NAMALWA (cell line): ENCODE results near the gene GRAMD4.

Source experiments
- DNase-seq: peaks from one replicate; pipeline ENCODE4 v3.0.0-alpha.2; 2015; ENCODE audit warnings: low spot score

GRAMD4 gene, protein sequence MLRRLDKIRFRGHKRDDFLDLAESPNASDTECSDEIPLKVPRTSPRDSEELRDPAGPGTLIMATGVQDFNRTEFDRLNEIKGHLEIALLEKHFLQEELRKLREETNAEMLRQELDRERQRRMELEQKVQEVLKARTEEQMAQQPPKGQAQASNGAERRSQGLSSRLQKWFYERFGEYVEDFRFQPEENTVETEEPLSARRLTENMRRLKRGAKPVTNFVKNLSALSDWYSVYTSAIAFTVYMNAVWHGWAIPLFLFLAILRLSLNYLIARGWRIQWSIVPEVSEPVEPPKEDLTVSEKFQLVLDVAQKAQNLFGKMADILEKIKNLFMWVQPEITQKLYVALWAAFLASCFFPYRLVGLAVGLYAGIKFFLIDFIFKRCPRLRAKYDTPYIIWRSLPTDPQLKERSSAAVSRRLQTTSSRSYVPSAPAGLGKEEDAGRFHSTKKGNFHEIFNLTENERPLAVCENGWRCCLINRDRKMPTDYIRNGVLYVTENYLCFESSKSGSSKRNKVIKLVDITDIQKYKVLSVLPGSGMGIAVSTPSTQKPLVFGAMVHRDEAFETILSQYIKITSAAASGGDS

GRCh38 chr22:46619830-46620501 lies at the start of gene GRAMD4:
Gene GRAMD4, plus strand, starts transcription at chr22:46620386. Its CDS starts 6,414 bp downstream, at chr22:46626800.
- no peak for DNase-seq

DNA sequence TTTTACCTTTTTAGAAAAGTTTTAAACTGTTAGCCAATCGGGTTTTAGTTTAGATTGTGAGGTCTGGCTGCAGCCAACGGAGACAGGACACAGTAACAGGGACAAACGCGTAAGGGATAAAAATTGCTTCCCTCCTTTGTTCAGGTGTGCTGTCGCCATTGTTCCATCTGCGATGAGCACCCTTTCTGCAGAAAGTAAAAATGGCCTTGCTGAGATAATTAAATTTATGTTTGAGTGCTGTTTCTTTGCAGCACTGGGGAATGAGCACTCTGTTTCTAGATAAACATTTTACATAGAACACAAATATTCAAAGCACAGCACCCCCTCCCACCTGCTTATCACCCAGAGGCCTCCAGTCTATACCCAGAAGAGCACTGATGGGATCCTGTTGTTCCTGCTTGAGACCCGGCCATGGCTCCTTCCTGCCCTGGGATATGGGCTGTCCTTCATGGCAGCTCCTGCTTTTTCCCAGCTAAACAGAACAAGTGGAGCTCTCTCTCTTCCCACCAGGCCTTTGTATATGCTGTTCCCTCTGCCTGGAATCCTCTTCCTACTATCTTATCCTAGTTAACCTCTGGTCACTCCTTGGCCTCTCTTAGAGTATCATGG lies 48.4 kb upstream of the GRAMD4 start:
- DNase-seq: no peak

GRCh38 chr22:46572911-46573780 lies 47.0 kb upstream of the GRAMD4 start:
- no peak for DNase-seq

DNA sequence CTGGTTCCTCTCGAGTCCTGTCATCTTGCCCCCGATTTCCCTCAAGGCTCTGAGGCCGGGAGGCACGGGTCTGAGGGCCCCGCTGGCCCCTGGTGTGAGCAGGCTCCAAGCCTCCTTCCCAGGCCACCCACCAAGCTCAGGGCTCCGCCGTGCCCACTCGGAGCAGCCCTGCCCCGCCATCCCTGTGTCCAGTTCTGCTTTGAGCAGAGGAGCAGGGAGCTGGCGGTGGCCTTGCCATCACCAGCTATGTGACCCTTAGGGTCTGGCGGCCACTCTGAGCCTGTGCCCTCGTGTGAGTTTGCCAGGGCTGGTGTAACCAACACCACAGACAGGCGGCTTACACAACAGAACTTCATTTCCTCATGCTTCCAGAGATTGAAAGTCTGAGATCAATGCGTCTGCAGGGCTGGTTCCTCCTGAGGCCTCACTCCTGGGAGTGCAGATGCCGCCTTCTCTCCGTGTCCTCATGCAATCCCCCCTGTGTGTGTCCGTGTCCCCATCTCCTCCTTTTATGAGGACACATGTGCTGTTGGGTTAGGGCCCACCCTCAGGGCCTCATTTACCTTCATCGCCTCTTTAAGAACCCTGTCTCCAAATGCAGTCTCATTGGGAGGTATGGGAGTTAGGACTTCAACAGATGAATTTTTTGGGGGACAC lies 46.3 kb upstream of the GRAMD4 start:
- DNase-seq: no peak

DNA sequence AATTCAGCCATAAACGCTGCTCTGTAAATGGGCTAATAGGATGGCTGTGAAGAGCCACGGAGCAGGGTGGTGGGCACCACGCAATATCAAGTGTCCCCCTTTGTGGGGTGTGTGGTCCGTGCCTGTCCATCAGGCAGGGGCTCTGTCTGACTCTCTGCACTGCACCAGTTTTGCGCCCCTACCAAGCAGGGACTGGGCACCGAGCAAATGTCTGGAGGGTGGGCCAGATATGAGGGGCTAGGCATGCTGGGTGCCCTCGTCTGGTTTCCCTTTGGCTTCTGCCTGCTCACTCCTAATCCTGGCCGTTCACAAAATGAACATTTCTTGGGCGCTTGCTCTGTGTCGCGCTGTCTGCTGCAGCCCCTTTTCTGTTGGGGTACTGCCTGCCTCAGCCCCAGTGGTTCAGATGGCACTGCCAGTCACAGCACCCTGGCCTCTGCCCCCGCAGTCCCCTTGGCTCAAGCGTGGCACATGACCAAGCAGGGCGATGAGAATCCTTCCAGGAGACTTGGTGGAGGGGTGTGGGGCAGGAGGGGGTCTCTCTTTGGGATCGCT lies 45.7 kb upstream of the GRAMD4 start:
- no peak for DNase-seq

- no peak for DNase-seq
Measured at GRCh38 chr22:46574993-46575910, 44.9 kb upstream of the GRAMD4 start.

- no peak for DNase-seq
Measured at GRCh38 chr22:46575911-46576555, 44.2 kb upstream of the GRAMD4 start.

DNA sequence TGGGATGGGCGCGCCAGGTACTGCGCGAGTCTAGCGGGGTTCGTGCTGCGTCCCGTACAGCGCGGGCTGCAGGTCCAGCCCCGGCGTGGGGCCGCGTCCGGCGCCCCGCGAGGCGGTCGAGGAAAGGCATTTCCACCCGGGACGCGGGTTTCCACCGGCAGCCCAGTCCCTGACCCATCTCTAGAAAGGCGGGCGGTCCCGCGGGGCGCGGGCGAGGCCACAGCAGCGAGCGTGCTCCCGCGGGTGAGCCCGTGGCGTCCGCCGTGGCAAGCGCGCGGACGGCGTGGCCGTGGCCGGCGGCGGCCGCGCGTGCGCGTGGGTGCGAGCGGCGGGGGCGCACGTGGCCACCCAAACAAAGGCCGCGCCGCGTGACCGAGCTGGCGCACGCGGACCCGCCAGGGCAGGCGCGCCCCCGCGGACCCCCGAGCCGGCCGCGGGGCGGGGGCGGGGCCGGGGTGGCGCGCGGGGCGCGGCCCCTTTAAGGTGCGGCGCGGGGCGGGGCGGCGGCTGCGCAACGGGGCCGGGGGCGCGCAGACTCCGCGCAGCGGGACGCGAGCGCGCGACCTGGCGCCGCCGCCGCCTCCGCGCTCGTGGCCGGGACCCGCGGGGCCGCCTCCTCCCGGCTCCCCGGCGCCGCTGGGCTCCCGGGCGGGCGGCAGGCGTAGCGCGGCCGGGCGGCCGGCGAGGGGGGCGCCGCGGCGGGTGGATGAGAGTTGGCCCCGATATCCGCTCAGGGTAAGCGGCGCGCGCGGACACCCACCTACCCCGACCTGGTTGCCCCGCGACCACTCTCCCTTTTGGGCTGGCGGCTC lies 43.4 kb upstream of the GRAMD4 start:
- no peak for DNase-seq

GRCh38 chr22:46577368-46578249 lies 42.6 kb upstream of the GRAMD4 start:
- DNase-seq: no peak

DNA sequence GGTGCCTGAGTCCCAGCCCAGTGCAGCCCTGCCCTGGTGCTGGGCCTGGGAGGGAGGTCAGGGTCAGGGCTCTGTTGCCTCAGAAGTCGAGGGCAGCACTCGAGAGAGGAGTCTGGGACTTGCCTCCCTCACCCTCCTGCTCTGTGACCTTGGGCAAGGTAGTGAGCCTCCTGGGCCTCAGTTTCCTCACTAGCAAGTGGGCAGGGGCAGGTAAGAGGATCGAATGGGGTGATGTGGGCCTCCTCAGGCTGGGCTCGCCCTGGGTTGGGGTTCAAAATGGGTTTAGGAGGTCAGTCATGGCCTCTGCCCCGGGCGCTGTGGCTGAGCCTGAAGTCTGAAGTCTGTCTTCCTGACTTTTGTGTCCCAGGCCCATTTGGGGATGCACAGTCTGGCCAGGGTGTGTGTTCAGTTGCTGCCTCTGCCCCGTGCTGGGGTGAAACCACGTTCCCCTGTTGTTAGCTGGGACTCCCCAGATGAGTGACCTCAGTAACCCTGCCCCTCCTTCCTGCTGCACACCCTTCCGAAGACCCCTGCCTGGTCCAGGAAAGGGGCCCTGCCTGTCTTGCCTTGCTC lies 41.8 kb upstream of the GRAMD4 start:
- DNase-seq: no peak

DNA sequence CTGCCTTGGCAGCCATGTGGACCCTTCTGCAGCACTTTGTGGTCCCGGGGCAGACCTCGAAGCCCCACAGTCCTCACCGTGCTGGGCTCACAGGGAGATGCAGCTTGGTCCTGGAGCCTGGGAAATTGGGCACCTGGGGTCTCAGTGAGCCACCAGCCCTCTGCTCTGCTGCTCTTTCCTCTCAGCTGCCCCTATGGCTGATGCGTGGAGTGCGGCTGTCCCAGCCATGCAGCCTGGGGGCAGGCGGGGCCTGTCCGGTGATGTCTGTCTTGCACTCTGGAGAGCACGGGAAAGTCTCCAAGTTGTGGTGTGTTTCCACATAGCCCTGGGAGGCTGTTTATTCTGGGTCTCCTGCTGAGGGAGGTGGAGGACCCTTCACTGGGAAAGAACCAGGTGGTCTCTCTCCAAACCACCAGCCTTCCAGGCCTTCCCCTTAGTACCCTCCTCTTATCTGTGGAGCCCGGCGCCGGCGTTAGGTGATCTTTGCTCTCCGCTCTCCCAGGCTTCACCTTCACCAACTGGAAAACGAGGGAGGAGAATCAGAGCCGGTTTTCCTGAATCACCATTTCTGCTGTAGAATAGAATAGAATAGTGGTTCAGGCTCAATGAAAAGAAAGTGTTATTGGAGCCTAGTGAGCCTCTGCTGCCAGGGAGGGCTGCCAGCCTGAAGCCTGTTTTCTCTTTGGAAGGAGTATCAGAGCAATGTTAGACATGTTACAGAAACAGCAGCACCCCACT lies 41.2 kb upstream of the GRAMD4 start:
- DNase-seq: no peak

DNA sequence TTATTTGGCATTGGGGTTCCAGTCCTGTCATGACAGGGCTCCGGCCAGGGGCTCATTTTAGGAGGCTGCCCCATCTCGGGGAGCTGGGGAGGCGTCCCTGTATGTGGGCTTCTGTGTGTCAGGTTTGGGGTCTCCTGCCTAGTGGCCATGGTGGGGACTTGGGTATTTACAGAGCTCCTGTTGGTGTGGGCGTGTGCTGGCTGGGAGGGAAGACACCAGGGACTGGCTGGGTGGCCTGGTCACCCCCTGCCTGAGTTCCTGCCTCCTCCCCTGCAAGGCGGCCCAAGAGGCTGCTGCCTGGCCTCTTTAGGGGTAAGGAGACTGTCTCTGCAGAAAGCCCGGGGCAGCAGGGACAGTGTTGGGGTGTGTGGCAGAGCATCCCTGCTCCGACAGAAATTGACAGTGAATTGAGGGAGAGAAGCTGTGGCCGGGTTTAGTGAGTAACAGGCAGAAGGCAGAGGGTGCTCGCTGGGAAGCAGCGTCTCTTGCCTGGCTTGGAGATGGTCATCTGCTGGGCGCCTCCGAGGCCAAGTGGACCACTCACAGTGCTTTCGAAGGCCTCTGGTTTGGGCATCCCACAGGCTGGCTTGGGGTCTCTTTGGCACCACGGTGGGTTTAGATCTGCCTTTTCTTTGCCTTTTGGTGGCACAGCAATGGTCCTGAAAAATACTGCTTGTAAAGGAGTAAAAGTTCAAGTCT lies 40.3 kb upstream of the GRAMD4 start:
- DNase-seq: no peak

DNA sequence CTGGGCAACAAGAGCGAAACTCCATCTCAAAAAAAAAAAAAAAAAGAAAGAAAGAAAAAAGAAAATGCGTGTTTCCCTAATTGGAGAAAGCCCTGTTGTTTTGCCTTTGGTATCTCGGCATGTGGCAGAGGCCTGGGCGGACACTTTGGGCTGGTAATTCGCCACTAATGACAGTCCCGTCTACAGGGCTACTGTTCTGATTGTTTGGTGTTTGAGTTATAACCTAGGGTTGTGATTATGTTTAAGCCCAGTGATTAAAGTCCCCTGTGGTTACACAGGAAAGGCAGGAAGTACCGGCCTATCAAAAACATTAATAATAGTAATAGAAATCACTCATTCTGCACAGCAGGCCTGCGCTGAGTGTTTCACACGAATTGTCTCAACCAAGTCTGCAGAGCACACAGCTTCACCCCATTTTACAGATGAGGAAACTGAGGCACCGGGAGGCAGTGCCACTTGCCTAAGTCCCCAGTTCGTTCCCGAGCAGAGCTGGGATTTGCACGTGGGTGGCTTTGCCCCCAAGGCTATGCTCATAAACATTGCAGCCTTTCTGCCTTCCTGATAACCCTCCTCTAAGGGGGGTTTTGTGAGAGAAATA lies 39.1 kb upstream of the GRAMD4 start:
- no peak for DNase-seq

DNA sequence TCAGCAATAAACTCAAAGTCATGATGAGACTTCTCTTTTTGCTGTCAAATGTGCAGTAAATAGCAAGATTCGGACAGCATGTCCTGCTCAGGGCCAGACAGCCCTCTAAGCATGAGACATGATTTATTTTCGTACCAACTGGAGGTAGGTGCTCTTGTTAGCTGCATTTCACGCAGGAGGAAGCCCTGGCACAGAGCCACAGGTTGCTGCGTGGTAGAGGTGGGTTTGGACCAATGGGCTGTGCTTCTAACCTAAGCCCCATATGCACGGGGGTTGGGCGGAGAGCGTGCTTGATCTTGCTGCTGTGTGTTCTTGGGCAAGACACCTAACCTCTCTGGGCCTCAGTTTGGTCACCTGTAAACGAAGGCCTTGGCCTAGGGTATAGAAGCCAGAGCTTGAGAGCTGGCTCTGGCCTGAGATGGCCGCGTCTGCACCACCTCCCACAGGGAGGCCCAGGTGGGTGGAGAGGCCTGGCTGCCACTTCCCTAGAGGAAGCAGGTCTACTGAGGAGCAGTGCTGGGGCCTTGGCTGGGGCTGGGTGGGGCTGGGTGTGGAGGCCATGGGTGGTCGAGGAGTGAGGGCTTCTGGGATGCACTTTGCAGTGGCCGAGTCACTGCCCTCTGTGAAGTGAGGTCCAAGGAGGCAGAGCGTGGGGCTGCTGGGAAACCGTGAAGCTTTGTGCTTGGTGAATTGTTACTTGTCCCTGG lies 38.5 kb upstream of the GRAMD4 start:
- DNase-seq: peak; percentile 51
